A673 (cell line): ENCODE measurements around the gene SMPD2.

Source experiments
- CTCF ChIP-seq: fragments of 300-800, 200-600 bp; sonication (generic); conservative IDR thresholded peaks from 2 replicates; pipeline ENCODE4 v1.5.1; 2017; ENCODE audit warnings: low read depth, mild to moderate bottlenecking, antibody characterized with exemption, low read length, moderate library complexity, mixed read lengths
- EZH2 ChIP-seq: fragments of 200-600 bp; sonication (generic); IDR thresholded peaks from 2 replicates; pipeline ENCODE4 v1.6.1; 2017; ENCODE audit warnings: borderline replicate concordance, low read depth, mild to moderate bottlenecking, mixed read lengths, antibody characterized with exemption, low read length; ENCODE audit not compliant: poor library complexity, severe bottlenecking

- TF ChIP-seq CTCF (no peak), EZH2 (no peak)
Measured at GRCh38 chr6:109490713-109491112, 50.2 kb downstream of the SMPD2 start.
